Stimulated activated CD8-positive, alpha-beta memory T cell treated with anti-CD3 and anti-CD28 coated beads, Interleukin-15, amount 100 ng/mL, for 1 hour (primary cell): ENCODE measurements around the gene CHD9.
"Not testable (repeated sequence)": the region's sequence is repeated elsewhere in the genome, so short reads cannot be mapped to it uniquely, and the experiment has no call there.

Source experiments
- DNase-seq: peaks from one replicate; pipeline ENCODE4 v3.0.0-alpha.2; 2020; ENCODE audit warnings: low read depth

CHD9 gene

DNA sequence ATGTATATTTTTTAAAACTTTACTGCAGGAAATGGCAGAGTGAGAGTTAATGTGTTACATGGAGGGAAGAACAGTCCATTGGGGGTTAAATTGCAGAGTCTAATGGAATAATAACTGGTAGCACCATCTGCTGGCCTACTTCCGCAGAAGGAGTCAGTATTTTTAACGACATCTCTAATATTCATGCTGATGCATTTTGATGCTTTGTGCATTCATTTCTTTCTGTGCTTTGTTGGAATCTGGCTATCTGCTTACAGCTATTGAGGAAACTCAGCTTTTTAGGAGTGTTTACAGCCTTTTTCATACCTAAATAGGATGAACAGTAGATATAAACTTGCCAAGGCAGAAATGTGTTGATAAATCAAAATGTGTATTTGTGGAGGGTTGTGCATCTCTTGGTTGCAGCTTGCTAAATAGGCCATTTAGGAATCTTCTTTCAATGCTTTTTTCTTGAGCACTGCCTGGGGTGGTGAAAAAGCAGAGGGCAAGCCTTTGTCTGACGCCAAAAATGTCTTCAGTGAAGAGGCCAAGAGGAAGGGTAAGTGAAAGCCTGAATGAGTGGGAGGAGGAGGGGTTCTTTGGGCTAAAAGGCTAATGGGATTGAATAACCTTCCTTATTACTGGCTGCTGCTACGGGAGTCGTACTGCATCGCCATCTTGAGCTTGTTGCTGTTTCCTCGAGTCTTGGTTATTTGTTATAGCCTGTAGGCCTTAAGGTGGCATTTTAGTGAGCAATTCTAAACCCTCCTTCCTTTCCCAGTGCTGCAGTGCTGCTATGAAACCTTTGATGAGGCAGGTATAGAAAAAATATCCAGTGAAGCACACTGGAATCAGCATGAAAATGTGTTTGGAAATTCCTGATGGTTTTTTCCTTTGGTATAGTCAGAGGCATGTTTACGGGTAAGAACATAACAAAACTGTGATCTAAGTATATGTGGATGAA is 153.3 kb downstream of the CHD9 start:
- DNase-seq = no peak

DNA sequence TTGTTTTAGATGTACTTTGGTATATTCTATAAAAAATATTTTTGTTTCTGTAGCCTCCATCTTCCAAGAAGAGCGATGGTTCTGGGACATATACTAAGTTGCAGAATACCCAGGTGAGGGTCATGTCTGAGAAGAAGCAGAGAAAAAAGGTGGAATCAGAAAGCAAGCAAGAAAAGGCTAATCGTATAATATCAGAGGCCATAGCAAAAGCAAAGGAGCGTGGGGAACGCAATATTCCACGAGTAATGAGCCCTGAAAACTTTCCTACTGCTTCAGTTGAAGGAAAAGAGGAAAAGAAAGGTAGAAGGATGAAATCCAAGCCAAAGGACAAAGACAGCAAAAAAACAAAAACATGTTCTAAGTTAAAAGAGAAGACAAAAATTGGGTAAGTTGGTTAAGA is 154.6 kb downstream of the CHD9 start:
- no peak for DNase-seq

DNA sequence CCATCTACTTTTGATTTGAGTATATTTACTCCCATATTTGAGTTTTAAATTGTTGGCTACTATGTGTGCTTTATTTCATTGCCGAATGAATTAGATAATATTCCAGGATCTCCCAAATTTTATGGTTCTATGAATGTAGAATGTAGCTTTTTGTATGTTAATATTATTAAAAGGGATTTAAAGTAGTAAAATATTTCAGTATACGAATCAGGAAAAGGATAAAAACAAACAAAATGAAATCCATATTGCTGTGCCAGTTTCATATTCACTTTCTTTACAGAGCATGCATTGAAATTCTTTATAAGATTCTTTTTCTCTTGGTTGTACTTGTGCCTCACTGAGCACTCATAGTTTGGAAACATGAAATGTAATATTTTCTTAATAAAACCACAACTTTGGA is 155.1 kb downstream of the CHD9 start:
- DNase-seq = no peak

DNA sequence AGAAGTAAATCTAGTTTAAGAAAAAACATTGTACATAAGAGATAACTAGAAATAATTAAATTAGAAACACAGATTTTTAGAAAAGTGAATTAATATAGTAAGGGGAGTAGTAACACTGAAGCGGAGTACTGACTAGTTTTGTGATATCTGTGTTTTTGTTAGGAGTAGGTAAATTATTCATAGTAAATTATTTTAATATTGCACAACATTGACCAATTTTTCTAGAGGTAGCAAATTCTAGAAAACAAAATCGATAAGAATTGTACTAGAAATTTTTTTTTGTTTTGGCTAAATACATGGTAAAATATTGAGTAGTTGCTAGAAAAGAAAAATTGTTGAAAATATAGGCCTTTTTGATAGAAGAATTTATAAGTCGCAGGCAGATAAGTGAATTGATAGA is 156.5 kb downstream of the CHD9 start:
- DNase-seq = no peak

DNA sequence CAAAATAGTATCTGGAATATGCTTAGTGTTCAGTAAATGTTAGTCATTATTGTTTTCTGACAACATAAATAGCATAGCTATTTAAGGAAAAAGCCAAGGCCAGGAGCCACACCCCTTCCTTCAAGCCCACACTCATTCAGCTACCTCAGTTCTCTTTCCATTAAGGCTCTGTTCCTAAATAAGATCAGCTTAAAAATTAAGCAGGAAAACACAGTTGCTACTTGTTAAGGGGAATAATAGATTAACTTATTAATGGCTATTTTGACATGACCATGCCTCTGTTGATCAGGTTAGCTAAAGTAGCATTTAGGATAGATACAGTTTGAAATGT is 158.1 kb downstream of the CHD9 start:
- no peak for DNase-seq

GRCh38 chr16:53213542-53213941 is 158.8 kb downstream of the CHD9 start:
- no peak for DNase-seq

- no peak for DNase-seq
Observed at GRCh38 chr16:53216798-53217197, 162.0 kb downstream of the CHD9 start.

- DNase-seq = no peak
Observed at GRCh38 chr16:53219371-53219770, 164.6 kb downstream of the CHD9 start.

GRCh38 chr16:53219795-53220454 is 165.1 kb downstream of the CHD9 start:
- no peak for DNase-seq

- no peak for DNase-seq
Observed at GRCh38 chr16:53220585-53220984, 165.8 kb downstream of the CHD9 start.

GRCh38 chr16:53224951-53225533 is 170.3 kb downstream of the CHD9 start:
- DNase-seq = no peak

DNA sequence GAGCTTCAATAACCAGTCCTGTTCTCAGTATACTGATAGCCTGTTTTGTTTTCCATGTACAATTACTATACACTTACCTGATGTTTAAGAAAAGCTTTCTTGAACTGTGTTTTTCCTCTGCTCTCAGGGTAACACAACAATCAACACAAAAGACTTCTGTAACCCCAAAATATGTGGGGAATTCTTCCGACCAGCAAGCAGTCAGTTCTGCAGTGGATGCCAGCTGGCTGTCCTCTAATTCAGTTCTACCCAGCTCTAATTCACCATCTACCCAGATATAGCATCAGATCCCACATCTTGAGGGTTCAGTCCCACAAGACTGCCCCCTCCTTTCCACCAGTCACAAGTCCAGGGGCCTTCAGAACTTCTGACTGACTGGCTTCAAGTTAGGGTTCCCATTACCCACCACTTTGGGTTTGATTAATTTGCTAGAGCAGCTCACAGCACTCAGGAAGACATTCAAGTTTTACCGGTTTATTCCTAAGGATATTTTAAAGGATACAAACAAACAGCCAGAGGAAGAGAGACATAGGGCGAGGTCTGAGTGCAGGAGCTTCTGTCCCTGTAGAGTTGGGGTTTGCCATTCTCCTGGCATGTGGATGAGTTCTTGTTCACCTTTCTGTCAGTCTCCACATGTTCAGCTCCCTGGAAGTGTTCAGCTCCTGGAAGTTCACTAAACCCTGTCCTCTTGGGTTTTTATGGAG is 178.2 kb downstream of the CHD9 start:
- DNase-seq = no peak

- no peak for DNase-seq
Observed at GRCh38 chr16:53234836-53235235, 180.0 kb downstream of the CHD9 start.

- no peak for DNase-seq
Observed at GRCh38 chr16:53235851-53236250, 181.1 kb downstream of the CHD9 start.

DNA sequence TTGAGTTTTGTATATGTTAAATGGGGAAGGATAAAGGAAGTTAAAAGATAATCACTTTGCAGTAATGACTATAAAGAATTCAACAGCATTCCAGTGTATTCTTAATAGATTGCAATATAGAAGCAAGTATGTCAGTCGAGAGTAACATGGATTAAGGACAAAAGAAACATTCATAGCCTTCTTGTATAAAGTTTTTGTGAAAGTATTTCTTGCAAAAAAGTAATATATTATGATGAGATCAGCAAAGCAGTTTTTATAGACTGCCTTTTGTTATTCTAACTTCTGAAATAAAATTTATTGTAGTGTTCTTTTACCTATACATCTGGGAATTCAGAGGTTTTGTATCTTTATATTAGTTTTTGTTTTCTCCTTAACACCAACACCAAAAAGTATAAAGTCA is 194.5 kb downstream of the CHD9 start:
- no peak for DNase-seq

DNA sequence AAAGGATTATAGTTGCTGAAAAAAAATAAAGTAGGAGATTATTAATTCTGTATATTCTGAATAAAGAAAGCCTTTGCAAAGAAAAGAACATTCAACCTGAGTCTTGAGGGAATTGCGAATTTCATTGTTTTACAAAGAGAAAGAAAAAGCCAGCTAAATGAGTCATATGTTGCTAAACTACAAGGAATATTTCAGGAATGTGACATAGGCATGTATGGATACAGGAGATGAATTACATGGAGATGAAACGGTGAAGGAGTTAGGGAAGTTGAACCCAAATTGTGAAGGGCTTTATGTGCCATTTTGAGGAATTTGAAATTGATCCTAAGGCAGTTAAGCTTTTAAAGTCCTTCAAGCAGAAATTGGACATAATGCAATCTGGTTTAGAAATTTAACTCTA is 202.2 kb downstream of the CHD9 start:
- DNase-seq = no peak

DNA sequence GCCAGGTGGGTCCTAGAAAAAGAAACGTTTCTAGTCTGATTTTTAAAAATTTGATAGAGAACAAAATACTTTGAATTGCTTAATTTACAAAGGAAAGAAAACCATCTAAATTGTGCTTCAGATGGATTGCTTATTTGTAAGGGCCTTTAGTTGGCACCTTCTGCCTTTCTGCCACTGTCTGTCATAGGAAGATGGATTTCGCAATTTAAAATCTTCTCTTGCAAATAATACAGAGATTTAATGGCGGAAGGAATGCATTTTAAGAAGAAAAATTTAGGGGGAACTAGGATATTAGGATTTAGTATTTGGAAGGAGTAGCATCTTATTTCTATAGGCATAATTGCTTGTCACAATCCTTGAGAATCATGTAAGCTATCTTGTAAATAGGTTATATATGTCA is 204.0 kb downstream of the CHD9 start:
- no peak for DNase-seq

- no peak for DNase-seq
Observed at GRCh38 chr16:53261276-53261675, 206.5 kb downstream of the CHD9 start.

- no peak for DNase-seq
Observed at GRCh38 chr16:53262645-53263044, 207.9 kb downstream of the CHD9 start.

DNA sequence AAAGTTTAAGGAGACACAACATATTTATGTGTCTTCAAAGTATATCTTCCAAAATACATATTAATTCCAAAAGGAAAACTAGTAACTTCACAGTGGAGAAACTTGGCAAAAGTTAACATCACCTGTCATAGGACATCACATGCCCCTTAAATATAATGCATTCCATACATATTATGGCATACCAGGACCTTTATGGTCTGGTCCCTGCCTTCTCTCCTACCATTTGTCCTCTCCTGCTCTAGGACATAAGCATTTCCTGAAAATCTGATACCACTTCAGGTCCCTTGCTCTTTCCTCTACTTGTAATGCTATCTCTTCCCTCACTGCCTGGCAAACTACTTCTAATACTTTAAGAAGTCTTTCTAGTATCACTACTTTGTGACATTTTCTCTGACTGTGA is 211.4 kb downstream of the CHD9 start:
- no peak for DNase-seq

GRCh38 chr16:53278498-53278897 is 223.7 kb downstream of the CHD9 start:
- DNase-seq = not testable (repeated sequence)

GRCh38 chr16:53281280-53281679 is 226.5 kb downstream of the CHD9 start:
- DNase-seq = no peak

DNA sequence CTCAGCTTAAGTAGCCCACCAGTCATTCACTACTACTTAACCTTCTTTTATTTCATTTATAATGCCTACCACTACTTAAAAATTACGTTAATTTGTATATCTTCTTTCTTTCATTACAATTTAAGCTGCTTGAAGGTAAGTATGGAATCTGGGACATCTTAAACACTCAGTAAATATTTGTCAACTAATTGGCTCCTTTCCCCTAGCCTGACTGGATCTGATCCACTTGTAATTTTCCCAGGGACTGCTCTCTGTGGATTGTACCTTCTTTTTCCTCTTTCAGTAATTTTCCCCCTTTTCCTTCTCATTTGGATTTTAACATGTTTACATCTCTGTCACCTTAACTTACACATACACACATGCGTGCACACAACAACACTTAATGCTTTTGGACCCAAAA is 227.1 kb downstream of the CHD9 start:
- no peak for DNase-seq
